ENCODE results near the gene KCNC2.

The KCNC2 gene

GRCh38 chr12:75162845-75163244, 46.8 kb downstream of the KCNC2 start:
- in situ Hi-C loops (cut with MboI; ENCODE audit: low sequenced_read_pairs) = no loop called here

DNA sequence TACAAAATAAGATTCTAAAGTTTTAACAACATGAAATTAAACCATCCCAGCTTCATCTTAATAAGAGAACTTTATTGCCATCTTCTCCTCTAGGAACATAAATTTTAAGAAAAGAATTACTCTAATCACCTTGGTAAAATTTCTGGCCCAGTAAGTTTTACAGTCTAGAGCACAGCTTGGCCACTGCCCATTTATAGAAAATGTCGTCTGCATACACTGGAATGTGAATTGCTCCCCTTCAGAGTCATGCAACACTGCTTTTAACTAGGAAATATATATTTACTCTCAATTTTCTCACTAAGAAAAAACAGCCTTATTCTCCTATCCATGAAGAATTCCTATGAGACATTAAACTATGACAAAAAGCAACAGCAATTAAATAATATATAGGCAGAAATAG, 48.2 kb downstream of the KCNC2 start:
- in situ Hi-C loops (cut with MboI; ENCODE audit: low sequenced_read_pairs) = no loop called here

DNA sequence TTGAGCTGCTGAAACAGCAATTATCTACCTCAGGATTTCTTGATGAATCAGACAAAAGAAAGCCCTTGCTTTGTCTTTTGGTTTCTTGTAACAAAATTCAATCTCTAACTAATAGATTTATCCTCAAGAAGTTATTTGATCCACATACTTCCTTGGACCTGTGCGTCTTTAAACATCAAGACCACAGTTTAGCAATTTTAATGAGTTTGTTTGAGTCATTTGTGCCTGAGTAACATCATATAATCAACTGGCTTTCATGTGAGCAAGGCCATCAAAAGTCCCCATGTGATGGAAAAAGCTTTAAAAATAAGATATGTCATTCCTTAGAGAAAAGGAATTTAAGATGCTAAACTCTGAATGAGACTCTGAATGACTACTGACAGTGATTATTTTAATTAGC, 52.3 kb downstream of the KCNC2 start:
- in situ Hi-C loops (cut with MboI; ENCODE audit: low sequenced_read_pairs) = no loop called here

DNA sequence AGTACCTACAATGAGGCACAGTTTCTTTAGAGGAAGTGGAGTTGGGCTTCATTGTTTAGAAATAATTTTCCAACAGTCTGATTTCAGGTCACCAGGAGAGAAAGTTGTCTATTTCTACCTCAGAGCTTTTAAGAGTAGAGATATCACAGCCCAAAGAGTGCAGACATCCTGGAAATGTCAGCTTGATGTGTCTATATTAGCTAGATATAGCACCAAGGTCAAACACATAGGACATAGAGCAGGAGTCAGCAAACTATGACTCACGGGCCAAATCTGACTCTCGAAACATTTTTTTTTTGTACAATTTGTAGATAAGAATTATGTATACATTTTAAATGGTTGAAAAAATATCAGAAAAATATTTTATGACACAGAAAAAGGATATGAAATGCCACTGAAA, 53.7 kb downstream of the KCNC2 start:
- in situ Hi-C loops (cut with MboI; ENCODE audit: low sequenced_read_pairs) = no loop called here

DNA sequence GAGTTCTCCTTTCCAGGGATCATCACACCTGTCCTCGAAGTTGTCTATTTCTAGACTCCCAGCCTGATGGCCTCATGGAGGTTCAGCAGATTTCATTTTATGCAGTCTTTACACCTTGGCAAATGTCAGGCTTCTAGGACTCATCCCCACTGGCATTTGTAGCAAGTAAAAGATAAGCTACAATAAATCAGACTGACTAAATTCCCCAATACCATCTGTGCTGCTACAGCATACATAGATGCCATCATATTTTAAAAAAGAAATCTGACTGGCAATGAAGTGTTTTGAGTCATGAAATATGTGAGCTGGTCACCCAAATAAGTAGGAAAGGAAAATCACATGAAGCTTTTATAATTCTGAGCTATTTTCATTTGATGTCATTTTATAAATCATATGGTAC, 55.3 kb downstream of the KCNC2 start:
- in situ Hi-C loops (cut with MboI; ENCODE audit: low sequenced_read_pairs) = no loop called here

GRCh38 chr12:75139196-75139595, 70.4 kb downstream of the KCNC2 start:
- in situ Hi-C loops (cut with MboI; ENCODE audit: low sequenced_read_pairs) = no loop called here

DNA sequence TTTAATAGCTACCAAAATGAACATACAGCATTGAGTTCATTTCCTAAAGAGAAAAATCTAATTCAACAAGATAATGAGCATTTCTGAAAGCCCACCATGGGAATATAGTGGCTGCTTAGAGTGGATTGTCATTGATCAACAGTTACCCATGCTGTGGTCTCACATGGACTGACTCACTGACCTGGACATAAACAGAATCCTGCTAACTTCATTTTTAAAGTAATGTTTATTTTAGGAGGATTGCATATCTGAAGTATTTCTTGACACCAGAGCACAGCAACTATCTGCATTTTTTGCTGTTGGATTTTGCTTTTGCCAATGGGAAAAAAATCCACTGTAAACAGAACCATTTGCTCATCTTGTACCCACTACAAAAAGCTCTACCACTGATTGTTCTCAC, 71.7 kb downstream of the KCNC2 start:
- in situ Hi-C loops (cut with MboI; ENCODE audit: low sequenced_read_pairs) = no loop called here

DNA sequence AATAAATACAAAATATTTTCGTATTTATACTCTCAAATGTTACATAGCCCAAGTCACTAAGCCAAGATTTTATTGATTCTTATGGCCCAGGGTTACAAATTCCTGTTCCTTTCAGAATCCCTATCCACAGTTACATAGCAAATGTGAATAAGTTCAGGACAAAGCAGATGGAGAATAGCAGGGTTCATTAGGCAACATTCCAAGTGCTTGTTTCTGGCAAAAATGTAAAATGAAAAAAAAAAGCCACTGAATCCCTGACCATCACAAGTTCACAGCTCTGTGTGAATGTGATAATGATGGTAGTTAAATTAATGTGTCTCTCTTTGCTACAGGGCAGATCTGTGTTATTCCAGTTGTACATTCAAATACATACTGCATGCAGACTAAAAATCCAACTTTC, 74.6 kb downstream of the KCNC2 start:
- in situ Hi-C loops (cut with MboI; ENCODE audit: low sequenced_read_pairs) = no loop called here

DNA sequence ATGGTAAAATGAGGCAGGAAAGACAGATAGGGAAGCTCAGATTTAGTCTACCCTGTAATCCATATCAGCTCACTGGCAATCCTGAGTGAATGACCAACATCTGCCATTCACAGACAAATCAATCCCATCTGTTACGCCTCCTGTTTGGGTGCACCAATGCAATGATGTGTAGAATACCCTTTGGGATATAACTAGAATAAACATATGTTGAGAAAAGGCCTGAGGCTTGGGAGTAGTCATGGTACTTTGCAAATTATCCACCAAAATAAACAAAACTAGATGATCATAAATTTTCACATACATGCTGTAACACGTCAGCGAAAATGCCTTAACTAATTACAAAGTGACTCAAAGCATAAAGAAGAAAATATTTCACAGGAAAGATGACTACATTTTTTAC, 78.8 kb downstream of the KCNC2 start:
- in situ Hi-C loops (cut with MboI; ENCODE audit: low sequenced_read_pairs) = no loop called here

DNA sequence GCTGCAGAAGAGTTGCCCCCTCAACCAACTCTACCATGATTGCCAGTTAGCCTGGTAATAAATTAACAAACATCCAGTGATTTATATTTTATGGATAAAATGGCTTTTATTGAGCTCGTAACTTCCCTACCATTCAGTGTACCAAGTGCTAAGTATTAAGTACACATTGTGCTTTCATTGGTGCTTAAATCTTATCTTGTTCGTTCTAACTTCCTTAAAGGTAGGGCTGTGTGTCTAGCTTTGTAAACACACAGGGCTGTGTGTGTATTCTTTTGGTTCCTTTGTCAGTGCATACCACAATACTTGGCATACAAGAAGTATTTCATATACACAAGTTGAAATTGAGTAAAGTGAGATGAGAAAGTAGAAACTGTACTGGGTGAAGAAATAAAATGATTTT, 80.4 kb downstream of the KCNC2 start:
- in situ Hi-C loops (cut with MboI; ENCODE audit: low sequenced_read_pairs) = no loop called here

GRCh38 chr12:75121036-75121705, 88.5 kb downstream of the KCNC2 start:
- in situ Hi-C loops (cut with MboI; ENCODE audit: low sequenced_read_pairs) = no loop called here

DNA sequence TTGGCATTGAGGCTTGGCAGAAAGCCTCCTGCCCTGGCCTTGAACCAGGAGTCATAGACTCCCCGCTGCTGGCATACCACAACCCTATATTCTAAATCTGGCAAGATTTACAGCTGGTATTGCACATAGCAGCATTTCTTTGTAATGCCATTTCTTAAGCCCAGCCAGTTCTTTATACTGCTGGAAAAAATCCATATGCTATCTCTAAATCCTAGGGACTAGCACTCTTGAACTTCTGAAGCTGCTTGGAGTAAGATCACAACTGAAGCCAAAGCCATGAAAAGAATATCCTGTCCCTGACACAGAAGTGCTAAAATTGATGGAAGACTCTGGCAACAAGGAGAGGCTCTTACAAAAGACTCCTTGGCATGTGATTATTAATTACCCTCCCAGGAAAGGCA, 89.3 kb downstream of the KCNC2 start:
- in situ Hi-C loops (cut with MboI; ENCODE audit: low sequenced_read_pairs) = no loop called here

- in situ Hi-C loops (cut with MboI; ENCODE audit: low sequenced_read_pairs) = no loop called here
Measured at GRCh38 chr12:75116646-75117198, 92.9 kb downstream of the KCNC2 start.

- in situ Hi-C loops (cut with MboI; ENCODE audit: low sequenced_read_pairs) = no loop called here
Measured at GRCh38 chr12:75115748-75116147, 93.9 kb downstream of the KCNC2 start.

DNA sequence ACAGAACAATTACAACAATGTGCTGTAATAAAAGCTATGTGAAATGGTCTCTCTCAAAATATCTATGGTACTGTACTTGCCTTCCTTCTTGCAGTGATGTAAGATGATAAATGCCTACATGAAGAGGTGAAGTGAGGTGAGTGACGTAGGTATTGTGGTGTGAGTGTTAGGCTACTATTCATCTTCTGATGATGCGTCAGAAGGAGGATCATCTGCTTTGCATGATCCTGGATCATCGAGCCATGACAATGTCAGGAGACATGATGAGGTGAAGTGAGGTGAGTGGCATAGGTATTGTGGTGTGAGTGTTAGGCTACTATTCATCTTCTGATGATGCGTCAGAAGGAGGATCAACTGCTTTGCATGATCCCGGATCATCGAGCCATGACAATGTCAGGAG, 105.8 kb downstream of the KCNC2 start:
- in situ Hi-C loops (cut with MboI; ENCODE audit: low sequenced_read_pairs) = no loop called here

- in situ Hi-C loops (cut with MboI; ENCODE audit: low sequenced_read_pairs) = no loop called here
Measured at GRCh38 chr12:75101781-75102180, 107.9 kb downstream of the KCNC2 start.

DNA sequence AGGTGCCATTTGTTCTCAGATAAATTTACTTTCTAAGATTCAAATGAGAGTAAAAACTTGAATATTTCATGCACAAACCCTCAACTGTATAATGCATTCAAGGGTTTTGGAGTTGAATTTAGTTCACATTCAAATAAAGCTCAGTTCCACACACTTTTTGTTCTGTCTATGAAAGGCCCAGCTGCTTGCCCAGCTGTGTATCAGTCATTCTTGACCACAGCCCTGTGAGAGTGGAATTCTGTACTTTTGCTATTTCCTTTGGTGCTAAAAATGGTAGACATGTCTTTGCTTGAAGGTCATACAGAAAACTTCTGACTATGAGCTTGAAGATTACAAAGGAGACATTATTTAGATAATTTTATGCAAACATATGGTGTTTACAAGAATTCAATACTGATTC, 110.4 kb downstream of the KCNC2 start:
- in situ Hi-C loops (cut with MboI; ENCODE audit: low sequenced_read_pairs) = no loop called here

- in situ Hi-C loops (cut with MboI; ENCODE audit: low sequenced_read_pairs) = no loop called here
Measured at GRCh38 chr12:75097003-75097402, 112.6 kb downstream of the KCNC2 start.

GRCh38 chr12:75087654-75088053, 122.0 kb downstream of the KCNC2 start:
- in situ Hi-C loops (cut with MboI; ENCODE audit: low sequenced_read_pairs) = no loop called here

DNA sequence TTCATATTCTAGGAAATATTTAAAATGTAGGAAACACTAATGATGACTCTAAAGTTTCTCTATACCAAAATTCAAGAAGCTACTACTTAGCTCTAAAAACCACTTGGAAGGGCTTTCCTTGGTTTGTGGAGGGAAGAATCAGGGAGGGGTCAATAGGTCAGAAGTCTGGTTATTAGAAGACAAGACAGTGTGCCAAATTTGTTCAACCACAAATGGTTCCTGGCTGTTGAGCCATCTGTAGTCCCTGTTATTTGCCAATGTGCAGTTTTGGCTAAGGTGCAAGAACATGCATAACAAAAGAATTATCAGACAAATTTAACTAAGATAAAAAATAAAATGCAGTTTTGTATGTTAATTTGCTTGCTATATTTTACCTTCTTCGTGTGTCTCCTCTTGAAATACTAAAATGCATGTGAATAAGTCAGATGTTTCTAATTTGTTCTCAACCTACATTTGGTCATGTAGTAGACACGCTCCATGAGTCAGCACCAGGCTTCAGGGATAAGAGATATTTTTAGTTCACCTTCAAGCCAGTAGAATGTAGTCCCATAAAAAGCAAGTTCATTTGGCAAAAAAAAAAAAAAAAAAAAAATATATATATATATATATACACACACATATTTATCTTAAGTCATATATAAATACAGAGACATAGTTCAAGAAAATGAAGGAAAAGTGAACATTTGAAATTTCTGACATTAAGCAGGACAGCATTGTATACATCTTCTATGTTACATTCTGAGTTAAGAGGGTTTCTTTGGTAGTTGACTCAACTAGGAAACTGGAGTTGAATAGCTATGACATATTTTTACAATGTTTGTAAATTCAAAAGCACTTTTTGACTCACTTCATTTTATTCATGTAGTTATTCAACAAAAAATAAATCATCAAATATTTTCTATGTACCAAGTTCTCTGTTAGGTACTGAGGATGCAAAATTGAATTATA, 123.3 kb downstream of the KCNC2 start:
- in situ Hi-C loops (cut with MboI; ENCODE audit: low sequenced_read_pairs) = no loop called here

GRCh38 chr12:75081305-75081704, 128.3 kb downstream of the KCNC2 start:
- in situ Hi-C loops (cut with MboI; ENCODE audit: low sequenced_read_pairs) = no loop called here

DNA sequence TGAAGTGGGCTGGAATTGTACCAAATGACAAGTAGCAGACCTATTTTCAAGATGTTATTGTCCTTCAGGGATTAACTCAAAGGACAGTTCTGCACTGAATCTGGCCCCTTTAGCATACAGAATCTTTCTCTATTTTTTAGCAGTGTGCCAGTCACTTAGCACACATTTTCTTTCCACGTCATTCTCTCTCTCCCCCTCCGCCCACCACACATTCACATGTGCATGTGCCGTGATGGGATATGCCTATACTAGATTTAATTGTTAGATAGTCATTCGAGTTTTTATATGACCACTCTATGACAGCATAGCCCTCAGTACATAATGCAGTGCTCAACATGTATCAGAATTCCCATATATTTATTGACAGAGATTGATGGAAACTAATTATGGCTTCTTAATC, 129.1 kb downstream of the KCNC2 start:
- in situ Hi-C loops (cut with MboI; ENCODE audit: low sequenced_read_pairs) = no loop called here
